ENCODE data around the gene MYLK2.
"Not testable (repeated sequence)": the region's sequence is repeated elsewhere in the genome, so short reads cannot be mapped to it uniquely, and the experiment has no call there.

The MYLK2 gene

DNA sequence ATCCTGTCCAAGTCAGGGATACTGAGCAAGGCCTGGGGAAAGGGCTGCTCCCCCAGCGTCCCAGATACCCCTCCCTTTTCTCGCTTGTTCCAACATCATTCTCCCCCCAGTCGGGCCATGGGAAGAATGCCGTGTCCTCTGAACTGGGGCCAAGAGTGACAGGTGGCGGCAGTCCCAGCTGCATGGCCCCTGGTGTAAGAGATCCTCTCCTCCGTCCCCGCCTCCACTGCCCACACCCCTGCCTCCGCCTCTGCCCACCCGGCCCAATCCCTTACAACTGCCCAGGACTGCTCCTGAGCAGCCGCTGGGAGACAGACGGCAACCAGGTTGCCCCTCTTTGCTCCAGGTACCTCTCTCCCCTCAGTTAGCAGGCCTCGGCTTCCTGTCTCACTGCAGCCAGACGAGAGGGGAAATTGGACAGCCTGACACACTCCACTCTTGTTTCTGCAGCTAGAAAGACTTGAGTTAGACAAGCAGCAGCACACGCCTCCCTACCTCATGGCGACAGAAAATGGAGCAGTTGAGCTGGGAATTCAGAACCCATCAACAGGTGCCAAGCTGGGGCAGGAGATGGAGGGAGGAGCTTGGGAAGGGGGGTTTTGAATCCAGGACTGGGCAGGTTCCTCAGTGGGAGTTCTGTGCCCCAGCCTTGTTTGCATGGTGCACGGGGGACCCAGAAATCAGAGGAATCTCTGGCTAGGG lies at the start of gene MYLK2:
MYLK2 (plus strand) TSS at position 274 of the 702 bp plus-strand sequence; CDS start at position 499, 225 bp downstream.
- no peak for DNase-seq (ENCODE audit: low read depth)

DNA sequence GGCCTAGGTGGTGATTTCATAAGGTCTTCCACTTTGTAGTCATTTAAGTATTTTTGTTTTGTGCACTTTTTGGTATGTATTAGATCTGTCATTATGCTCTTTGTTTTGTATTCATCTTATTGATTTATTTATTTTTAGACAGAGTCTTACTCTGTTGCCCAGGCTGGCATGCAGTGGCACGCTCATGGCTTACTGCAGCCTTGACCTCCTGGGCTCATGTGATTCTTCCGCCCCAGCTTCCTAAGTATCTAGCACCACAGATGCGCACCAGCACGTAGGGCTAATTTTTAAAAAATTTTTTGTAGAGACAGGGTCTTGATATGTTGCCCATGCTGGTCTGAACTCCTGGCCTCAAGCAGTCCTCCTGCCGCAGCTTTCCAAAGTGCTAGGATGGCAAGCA lies 49.5 kb upstream of the MYLK2 start:
- no peak for DNase-seq (ENCODE audit: low read depth)

DNA sequence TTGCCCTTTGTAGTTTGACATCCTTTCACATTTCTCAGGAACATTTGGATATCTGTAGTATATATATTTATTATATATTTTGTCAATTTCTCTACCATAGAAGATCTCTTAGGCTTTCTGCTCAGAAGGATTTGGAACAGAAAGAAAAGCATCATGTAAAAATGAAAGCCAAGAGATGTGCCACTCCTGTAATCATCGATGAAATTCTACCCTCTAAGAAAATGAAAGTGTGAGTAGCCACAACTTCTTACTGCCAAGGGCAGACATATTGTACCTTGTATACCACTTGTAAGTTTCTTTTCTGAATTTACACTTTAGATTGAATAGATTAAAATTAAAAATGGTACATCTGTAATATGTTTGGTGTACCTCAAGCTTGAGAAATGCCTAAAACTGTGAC lies 48.9 kb upstream of the MYLK2 start:
- no peak for DNase-seq (ENCODE audit: low read depth)

DNA sequence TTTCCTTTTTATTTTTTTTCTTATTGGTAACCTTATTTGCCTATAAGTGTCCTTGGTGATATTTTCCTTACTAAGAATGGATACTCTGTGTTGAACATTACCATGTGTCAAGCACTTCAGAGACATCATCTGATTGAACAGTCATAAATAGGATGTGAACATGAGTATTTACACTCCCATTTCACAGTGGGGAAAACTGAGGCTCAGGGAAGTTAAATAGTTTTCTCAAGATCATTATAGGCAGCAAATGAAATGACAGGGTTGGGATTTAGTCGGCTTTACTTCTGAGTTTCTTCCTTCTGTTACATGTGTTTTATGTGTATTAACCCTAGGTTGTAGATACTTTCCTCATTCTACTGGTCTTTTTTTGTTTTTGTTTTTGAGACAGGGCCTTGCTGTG lies 44.7 kb upstream of the MYLK2 start:
- no peak for DNase-seq (ENCODE audit: low read depth)

DNA sequence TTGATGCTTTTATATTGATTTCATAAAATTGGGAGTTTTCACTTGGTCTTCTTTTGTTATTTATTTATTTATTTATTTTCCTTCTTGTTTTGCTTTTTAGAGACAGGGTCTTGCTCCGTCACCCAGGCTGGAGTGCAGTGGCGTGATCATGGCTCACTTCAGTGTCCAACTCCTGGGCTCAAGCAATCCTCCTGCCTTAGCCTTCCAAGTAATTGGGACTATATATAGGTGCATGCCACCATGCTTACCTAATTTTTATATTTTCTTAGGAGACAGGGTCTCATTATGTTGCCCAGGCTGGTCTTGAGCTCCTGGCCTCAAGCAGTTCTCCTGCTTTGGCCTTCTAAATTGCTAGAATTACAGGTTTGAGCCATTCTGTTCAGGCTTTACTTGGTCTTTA lies 38.3 kb upstream of the MYLK2 start:
- no peak for DNase-seq (ENCODE audit: low read depth)

DNA sequence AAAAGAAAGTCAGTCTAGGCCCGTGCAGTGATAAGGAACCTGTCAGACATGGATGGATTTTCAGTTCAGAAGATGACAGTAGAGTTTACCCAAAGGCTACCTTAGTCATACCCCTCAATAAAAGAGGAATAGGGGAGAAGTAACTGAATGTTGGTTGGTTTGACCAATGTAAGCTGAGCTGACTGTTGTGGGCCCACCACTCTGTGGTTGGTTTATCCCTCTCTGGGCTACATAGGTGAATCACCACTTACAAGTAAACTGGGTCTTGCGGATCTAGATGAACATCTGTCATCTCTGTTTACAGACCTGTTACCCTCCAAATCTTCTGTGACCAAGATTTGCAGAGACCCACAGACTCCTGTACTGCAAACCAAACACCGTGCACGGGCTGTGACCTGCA lies 37.2 kb upstream of the MYLK2 start:
- DNase-seq (ENCODE audit: low read depth): no peak

DNA sequence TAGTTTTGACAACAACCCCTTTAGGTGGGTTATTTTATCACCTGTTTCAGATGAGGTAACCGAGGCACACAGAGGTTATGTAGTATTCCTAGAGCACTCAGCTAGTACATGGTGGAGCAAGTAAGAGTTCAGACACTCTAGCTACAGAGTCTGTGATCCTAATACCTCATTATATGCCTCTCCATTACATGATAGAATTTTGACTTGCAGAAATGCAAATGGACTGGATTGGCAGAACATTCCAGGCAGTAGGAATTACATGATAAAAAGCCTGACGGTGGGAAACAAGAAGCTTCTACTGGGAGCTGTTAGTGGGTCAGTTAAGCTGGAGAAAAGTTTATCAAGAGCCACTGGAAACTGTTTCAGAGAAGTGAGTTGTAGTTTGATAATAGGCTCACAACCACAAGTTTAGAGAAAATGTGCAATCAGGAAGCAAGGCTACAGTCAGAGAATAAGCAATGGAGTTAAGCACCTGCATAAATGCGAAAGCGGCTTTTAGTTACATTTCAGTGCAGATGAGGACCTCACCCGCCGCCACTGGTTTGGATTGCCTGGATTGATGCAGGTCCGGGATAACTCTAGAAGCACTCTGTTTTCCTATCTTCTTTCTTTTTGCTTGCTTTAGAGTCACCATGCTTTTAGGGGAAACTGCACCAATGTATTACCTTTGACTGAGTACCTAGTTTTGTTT lies 34.7 kb upstream of the MYLK2 start:
- no peak for DNase-seq (ENCODE audit: low read depth)

DNA sequence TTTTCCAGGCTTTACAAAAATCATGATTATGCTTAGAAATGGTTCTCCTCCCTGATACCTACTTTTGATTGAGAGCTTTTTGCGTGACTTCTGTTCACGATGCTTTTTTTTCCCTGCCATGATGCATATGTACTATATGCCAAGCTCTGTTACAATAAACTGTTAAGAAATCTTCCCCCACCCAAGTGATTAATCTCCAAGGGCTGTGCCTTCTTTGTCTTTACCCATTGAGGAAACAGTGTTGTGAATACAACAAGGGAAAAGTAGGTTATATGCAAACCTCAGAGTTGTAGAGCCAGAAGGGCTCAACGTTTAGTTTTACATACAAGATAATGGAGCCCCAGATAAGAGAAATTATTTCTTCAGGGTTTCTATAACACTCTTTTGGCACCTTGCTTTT lies 34.1 kb upstream of the MYLK2 start:
- no peak for DNase-seq (ENCODE audit: low read depth)

DNA sequence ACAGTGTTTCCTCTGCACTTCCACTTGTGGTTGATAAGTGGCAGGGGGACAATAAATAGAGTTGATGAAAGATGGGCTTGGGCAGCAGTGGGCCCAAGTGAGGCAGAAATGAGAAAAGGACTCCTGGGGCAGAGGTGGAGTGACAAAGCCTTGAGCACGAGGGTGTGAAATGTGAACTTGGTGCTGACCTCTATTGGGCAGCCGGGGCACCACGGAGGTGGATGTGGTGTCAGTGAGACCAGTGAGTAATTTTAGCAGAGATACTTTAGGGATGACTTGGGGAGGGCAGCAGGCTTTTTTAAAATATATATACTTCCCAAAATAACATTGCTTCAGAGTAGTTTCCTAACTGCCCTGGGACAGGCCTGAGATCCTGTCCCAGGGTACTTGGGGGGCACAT lies 30.6 kb upstream of the MYLK2 start:
- no peak for DNase-seq (ENCODE audit: low read depth)

DNA sequence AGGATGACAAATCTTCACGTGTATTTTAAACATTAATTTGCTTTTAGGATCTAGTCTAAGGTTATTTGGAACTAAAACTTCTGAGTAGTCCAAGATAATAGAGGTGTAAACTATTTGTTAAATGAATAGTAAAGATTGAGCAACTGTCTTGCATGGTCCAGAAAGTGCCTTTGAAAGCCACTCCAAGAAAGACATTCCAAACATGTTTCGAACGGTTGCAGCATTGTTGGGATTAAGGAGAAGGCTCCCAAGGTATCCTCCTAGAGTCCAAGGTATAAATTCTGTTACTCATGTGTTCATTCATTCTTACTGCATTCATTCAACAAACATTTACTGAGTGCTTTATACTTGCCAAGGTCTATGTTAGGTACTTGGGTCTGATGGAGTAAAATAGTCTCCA lies 28.8 kb upstream of the MYLK2 start:
- DNase-seq (ENCODE audit: low read depth): no peak

DNA sequence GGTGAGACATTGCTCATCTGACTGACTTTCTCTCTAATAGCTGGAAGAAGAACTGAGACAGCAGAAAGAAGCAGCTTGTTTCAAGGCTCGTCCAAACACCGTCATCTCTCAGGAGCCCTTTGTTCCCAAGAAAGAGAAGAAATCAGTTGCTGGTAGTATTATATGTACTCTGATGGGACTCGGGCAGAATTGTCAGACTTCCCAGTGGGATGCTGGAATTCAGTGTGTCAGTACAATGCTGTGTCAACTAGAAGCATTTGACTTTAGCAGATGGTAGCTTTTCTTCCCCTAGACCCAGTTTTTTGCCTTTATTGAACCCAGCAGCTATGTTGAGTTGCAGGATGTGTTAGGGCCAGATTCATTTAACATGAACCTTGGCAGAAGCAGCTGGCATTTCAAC lies 21.8 kb upstream of the MYLK2 start:
- DNase-seq (ENCODE audit: low read depth): no peak

DNA sequence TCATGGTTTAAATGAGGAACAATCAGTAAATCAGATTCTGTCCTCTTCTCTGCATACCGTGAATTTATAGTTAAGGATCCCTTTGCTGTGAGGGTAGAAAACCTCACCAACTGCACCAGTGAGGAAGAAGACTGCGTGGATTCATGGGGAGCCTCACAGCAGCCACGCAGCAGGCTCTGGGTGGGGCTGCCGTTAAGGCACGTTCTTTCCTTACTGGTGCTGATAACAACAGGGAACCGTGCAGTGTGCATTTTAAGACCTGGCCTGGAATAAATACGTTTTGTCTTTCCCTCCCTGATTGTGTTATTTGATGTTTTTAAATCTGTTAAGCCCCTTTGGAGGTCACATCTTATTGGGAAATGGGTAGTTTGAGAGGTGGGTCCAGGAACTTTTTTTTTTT lies 17.6 kb upstream of the MYLK2 start:
- no peak for DNase-seq (ENCODE audit: low read depth)

DNA sequence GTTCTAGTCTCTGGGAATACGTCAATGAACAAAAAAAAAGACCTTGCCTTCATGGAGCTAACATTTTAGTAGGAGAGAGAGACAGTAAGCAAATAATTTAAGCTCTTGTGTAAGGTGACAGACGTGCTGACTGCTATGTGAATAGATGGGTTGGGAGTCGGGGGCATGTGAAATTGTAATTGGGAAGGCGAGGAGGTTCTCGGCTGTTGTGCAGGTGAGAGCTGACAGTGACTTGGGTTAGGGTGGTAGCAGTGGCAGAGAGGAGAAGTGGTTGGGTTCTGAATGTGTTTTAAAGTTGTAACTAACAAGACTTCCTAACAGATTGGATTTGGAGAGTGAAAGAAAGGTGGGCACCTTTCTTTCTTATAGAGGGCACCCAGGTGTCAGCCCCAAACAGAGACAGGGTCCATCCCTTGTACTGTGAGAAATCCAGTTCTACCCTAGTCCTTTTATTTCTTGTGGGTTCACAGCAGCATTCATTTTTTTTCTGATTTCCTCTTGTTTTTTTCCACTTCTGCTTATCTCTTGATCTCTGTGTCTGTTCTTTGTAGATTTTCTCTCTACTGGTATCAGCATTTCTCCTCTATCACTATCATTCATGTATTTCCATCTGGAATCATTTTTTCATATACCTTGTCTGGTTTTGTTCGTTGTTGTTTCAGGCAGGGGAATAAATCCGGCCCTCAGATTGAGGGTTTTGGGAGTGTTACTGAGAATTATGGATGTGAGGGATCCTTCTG lies 15.4 kb upstream of the MYLK2 start:
- DNase-seq (ENCODE audit: low read depth): no peak

DNA sequence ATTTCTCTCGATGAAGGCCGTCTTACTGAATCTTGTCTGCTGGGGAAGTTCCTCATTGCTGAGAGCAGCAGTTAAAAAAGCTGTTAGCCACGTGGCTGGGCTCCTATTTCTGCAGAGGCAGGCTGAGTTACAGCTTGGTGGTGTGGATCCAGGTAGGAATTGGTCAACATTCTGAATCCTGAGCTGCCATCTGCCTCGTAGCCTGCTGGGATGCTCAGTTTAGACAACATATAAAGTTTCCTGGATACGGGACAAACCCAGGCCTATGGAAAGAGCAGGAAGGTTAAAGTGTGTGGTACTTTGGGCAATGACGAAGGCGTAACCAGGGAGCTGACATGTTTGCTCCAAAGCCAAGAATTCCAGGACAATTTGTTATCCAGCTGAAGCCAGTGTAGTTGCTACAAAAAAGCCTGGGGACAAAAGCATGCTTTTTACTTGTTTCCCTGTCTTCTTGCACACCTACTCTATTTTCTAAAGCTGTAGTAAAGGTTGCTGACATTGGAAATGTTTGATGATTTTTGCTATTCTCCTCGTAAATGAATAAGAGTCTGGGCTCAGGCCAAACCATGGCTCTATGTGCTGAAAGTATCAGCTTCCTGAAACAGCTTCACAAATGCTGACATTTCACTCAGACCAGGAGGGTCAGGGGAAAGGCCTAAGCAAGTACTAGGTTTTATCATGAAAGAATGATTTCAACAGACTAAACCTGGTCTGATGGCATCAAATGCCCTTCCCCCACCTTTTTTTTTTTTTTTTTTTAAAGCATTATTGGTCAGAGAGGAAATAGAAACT lies 12.4 kb upstream of the MYLK2 start:
- DNase-seq (ENCODE audit: low read depth): no peak

DNA sequence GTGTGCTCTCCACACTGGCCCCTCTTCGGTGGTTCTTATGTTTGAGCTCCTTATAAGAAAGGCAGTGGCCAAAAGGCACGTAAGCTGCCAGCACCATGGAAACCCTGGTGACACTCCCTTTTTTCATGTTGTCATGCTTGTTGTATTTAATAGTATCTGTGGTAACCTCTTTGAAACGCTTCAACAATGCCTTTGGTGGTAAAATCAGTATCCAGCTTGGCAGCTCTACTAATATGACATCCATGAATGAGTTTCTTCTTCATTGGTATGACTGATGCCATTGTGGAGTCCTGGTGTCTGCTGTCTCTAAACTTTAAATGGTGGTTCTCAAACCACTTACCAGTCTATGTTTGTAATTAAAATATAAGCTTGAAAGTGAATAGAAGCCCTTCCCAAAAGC lies 10.7 kb upstream of the MYLK2 start:
- DNase-seq (ENCODE audit: low read depth): no peak

DNA sequence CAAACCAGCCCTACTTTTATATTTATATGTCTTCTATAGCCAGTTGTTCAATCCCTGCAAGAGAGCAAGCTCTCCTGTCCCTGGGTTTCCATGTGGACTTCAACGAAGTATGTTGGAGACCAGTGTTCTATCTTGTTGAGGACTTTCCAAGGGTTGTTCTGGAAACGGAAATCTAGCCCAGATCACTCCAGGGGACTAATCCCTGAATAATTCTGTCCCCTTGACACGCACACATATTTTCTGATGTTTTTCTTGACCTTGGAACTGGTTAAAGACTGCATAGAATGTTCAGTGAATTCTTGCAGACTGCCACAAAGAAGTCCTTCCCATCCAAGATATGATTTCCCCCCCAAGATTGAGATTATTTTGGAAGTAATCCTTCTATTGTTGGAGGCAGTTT lies 9.5 kb upstream of the MYLK2 start:
- DNase-seq (ENCODE audit: low read depth): no peak

DNA sequence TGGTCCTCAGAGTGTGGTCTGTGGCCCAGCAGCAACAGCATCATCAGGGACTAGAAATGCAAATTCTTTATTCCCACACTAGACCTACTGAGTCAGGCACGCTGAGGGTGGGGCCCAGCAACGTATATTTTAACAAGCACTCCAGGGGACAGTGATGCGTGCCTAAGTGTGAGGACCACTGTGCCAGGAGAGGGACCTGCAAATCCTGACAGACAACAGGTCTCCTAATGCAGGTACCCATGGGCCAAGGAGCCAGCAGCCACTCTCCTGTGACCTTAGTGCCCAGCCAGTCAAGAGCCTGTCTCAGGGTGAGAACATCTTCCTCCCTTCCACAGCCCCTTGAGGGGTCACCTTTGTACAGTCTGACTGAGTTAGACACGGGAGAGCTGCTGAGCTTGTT lies 8.0 kb upstream of the MYLK2 start:
- DNase-seq (ENCODE audit: low read depth): no peak

DNA sequence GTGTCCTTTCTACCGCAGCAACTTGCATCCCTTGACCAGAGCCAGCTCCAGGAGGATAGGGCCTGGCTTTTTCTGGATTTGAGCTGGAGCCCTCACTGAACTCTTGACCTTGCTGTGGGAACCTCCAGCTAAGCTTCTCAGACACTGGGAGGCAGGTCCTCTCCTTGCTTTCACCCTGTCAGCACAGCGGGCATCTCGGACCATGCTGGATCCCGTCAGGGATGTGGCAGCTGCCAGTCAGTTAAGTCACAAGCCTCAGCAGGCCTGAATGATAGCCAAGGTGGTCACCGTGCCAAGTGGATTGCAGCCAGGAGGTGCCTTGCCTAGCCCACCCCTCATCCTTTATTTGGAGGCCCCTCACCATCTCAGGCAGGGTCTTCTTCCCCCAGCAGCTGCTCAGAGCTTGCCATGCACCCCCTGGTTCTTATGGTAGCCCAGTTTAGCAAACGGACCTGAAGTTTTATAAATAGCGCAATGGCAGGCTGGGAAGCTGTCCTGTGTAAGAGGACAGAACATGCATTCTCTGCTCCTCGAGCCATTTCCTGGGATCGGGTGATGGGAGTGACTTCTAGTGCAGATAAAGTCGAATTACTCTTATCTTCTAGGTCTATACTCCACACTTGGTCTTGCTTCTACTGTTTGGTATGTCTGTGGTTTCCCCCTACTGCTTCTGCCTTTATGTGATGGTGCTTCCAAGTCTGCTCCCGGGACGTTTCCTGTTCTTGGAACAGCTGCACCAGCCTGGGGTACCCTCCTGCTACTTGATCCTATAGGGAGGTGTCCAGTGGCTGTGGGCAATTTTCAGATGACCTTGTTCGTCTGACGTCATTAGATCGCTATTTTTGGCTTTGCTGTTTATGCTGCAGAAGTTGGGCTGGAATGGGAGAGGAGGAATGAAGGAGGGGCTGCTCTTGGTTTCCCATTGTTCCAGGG lies 7.1 kb upstream of the MYLK2 start:
- no peak for DNase-seq (ENCODE audit: low read depth)

DNA sequence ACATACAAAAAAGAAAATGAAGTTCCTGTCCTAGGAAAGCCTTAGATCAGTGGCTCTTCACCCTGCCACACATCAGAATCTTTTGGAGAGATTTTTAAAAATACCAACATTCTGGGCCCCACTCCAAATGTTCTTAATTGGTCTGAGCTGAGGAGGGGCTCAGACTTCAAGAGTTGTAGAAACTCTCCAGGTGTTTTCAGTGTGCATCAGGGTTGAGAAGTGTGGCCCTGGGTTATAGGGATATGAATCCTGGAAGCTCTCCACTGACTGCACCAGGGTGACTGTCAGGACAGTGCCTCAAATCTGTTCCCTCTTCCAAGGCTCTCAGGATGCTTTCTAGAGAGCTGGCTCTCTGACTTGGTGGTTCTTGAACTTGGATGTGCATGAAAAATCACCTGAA lies 5.5 kb upstream of the MYLK2 start:
- DNase-seq (ENCODE audit: low read depth): no peak

DNA sequence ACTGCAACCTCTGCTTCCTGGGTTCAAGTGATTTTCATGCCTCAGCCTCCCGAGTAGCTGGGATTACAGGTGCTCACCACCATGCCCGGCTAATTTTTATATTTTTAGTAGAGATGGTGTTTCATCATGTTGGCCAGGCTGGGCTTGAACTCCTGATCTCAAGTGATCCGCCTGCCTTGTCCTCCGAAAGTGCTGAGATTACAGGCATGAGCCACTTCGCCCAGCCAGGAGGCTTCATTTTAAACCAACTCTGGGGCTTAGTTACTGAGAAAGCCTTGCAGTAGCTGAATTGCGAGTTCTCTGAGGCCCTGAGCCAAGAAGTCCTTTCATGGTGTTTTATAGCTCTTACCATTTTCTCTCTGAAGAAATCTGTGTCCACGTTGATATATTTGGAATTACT lies 5.0 kb upstream of the MYLK2 start:
- DNase-seq (ENCODE audit: low read depth): not testable (repeated sequence)

DNA sequence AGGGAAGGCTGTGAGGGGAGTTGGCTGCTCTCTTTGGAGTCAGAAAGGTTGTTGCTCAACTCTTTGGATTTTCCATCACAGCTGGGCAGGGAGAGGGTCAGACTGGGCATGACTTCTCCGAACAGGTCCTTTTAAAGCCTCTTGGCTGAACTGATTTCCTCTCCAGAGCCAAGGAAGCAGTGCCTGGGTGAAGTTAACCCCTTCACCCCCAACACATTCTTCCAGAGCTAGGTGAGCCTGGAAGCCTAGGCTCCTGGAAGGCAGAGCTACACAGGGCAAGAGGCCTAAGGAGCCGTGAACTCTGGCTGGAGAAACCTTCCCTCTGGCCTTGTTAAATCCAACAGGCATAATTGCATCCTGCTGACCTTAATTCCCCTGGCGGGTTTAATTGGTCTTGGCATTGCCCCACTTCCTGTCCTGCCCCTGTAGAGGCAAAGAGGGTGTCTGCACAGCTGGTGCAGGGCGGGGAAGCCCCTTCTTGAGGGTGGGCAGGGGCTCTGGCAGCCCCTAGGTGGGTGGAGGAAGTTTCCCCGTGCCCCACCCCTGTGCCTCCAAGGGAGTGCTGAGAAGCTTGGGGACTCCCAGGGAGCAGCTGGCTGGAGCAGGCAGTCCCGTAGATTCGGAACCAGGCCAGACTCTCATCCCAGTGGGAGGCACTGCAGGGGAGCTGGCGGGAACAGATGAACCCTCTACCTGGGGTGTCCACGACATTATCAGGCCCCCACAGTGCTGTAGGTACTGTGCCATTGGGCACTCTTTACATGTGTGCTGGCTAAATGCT lies 3.6 kb upstream of the MYLK2 start:
- DNase-seq (ENCODE audit: low read depth): no peak
